ENCODE data around the gene OARD1.

The OARD1 gene

GRCh38 chr6:41047306-41047705 lies 24.9 kb downstream of the OARD1 start:
- TF ChIP-seq CTCF (IDR thresholded peaks at IDR 0.05; ENCODE audit: low read depth, low read length), result no peak
- in situ Hi-C loops (cut with HindIII; ENCODE audit: low sequenced_read_pairs), result no loop called here
- no peak for DNase-seq (ENCODE audit: low read depth, low spot score)
- no peak overlapping the region for H3K4me3 ChIP-seq (ENCODE audit: low read depth, low read length)

GRCh38 chr6:41046084-41046483 lies 26.1 kb downstream of the OARD1 start:
- in situ Hi-C loops (cut with HindIII; ENCODE audit: low sequenced_read_pairs), result no loop called here
- no peak for DNase-seq (ENCODE audit: low read depth, low spot score)
- H3K4me3 ChIP-seq (ENCODE audit: low read depth, low read length), result no peak overlapping the region
- no peak for TF ChIP-seq CTCF (IDR thresholded peaks at IDR 0.05; ENCODE audit: low read depth, low read length)

- DNase-seq (ENCODE audit: low read depth, low spot score), result no peak
- H3K4me3 ChIP-seq (ENCODE audit: low read depth, low read length), result no peak overlapping the region
- no peak for TF ChIP-seq CTCF (IDR thresholded peaks at IDR 0.05; ENCODE audit: low read depth, low read length)
- in situ Hi-C loops (cut with HindIII; ENCODE audit: low sequenced_read_pairs), result no loop called here
Observed at GRCh38 chr6:41045664-41046063, 26.5 kb downstream of the OARD1 start.

GRCh38 chr6:41043151-41043550 lies 29.0 kb downstream of the OARD1 start:
- no peak for DNase-seq (ENCODE audit: low read depth, low spot score)

GRCh38 chr6:41042226-41043055 lies 29.7 kb downstream of the OARD1 start, which contains the start of gene TSPO2:
Gene TSPO2 (plus strand): TSS chr6:41042467. CDS start chr6:41042986, 519 bp downstream.
- DNase-seq (ENCODE audit: low read depth, low spot score), result no peak
- TF ChIP-seq CTCF (IDR thresholded peaks at IDR 0.05; ENCODE audit: low read depth, low read length), result no peak
- in situ Hi-C loops (cut with HindIII; ENCODE audit: low sequenced_read_pairs), result no loop called here
- H3K4me3 ChIP-seq (ENCODE audit: low read depth, low read length), result no peak within 1 kb of the TSS

More at GRCh38 chr6:41043151-41043550, 29.0 kb downstream of the OARD1 start:
- in situ Hi-C loops (cut with HindIII; ENCODE audit: low sequenced_read_pairs), result no loop called here
- TF ChIP-seq CTCF (IDR thresholded peaks at IDR 0.05; ENCODE audit: low read depth, low read length), result no peak
- H3K4me3 ChIP-seq (ENCODE audit: low read depth, low read length), result no peak overlapping the region

DNA sequence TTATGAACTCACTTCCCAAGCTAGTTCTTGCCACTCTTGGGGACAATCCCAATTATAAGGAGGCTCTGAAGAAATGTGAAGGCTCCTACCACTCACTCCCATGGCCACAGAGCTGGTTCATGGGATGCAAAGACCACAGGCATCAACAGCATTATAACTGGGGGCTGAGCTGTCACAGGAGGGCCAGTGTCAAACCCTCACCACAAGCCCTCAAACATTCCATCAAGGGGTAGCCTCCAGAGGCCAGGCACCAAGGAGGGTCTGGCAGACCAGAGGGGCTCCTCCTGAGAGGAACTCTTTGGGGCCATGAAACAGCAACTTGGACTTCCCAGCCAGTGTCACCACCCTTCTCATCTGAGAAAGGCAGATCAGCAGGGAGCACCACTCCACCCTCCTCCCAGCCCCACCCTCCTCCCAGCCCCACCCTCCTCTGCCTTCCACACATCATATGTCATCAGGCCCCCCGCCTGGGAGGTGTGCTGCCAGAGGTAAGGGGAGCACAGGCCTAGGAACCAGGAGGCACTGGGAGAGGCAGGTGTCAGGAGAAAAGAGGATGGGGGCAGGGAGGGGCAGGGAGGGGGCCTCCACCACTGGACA lies 31.1 kb downstream of the OARD1 start:
- in situ Hi-C loops (cut with HindIII; ENCODE audit: low sequenced_read_pairs), result no loop called here
- H3K4me3 ChIP-seq (ENCODE audit: low read depth, low read length), result no peak overlapping the region
- no peak for TF ChIP-seq CTCF (IDR thresholded peaks at IDR 0.05; ENCODE audit: low read depth, low read length)
- DNase-seq (ENCODE audit: low read depth, low spot score), result no peak

Data from astrocyte of the spinal cord (primary cell).